HepG2 (cell line): ENCODE data around the gene CHD9. TPM values are rescaled to one million over a fixed set of nuclear protein-coding genes. Genes with fewer than 3 reads are reported as not detected.

Experiments used
- ATAC-seq: fragments of 200-7000 bp; cut with Tn5 transposase; 3 replicates; pipeline ENCODE4 v1.9.1; 2020; ENCODE audit warnings: mild to moderate bottlenecking, moderate library complexity
- BruUV-seq: library from RNA; stranded (reverse); fragments of 400-500 nt; replicated peaks from 2 replicates; lab custom pipeline; 2021; lab: Mats Ljungman, UMichigan
- CTCF ChIA-PET: fragments of 300-600 bp; formaldehyde crosslinking; extraction: SDS; loops from one replicate; lab custom pipeline; 2021; ENCODE audit warnings: low total read pairs, inconsistent platforms, low intra/inter-chr PET ratio; lab: Yijun Ruan, JAX
- POLR2A ChIA-PET: fragments of 350-600 bp; sonication (Branson Sonifier 250); formaldehyde crosslinking; loops from one replicate; lab custom pipeline; 2020; ENCODE audit warnings: antibody characterized with exemption, inconsistent platforms; lab: Yijun Ruan, JAX
- DNase-seq: peaks from one replicate; pipeline ENCODE4 v3.0.0-alpha.2; 2015; ENCODE audit warnings: low spot score
- FAIRE-seq: peaks from 3 replicates; lab custom pipeline; 2011; peaks lifted over from hg19 to GRCh38; lab: Jason Lieb, UNC
- H2AFZ ChIP-seq: one replicate; pipeline ENCODE4 v1.6.1; 2011; ENCODE audit warnings: low read length, inconsistent platforms
- H3K27ac ChIP-seq: fragments of 300-600 bp; 3 replicates; pipeline ENCODE4 v1.8.0; 2011; ENCODE audit warnings: mixed run types, mild to moderate bottlenecking, mixed read lengths, low read length, inconsistent platforms; ENCODE audit not compliant: insufficient read depth; ENCODE audit errors: extremely low read length
- H3K27me3 ChIP-seq, 2 experiments: fragments of 200-600 bp in 1 of 2; 2 replicates in 1 of 2; 3 replicates in 1 of 2; pipeline versions ENCODE4 v1.6.0 to v1.8.0; 2011; ENCODE audit warnings: low read length in 2 of 2, mild to moderate bottlenecking in 2 of 2, moderate library complexity in 2 of 2, inconsistent platforms in 1 of 2; ENCODE audit not compliant: insufficient read depth in 2 of 2, control insufficient read depth in 1 of 2
- H3K36me3 ChIP-seq, 2 experiments: fragments of 200-600 bp in 1 of 2; replicated peaks in 1 of 2; 2 replicates in 1 of 2; 3 replicates in 1 of 2; pipeline versions ENCODE4 v1.5.1 to v1.8.0; 2011; ENCODE audit warnings: low read length in 2 of 2, inconsistent platforms in 1 of 2; ENCODE audit not compliant: insufficient read depth in 2 of 2, control insufficient read depth in 1 of 2
- H3K4me1 ChIP-seq: 2 replicates; pipeline ENCODE4 v1.5.1; 2012; ENCODE audit warnings: low read length, inconsistent platforms; ENCODE audit not compliant: insufficient read depth
- H3K4me2 ChIP-seq: 2 replicates; pipeline ENCODE4 v1.6.0; 2011; ENCODE audit warnings: low read depth, low read length, inconsistent platforms
- H3K4me3 ChIP-seq, 3 experiments: fragments of 200-600 bp in 1 of 3; sonication (generic), shearing (Covaris generic) in 1 of 3; replicated peaks in 1 of 3; 2 replicates each; pipeline ENCODE4 v1.5.1; 2011 to 2016; ENCODE audit warnings: low read length in 3 of 3, inconsistent platforms in 2 of 3, low read depth in 2 of 3, mild to moderate bottlenecking in 2 of 3, control low read depth in 1 of 3, mixed read lengths in 1 of 3; ENCODE audit not compliant: insufficient read depth in 1 of 3
- H3K79me2 ChIP-seq: one replicate; pipeline ENCODE4 v1.6.1; 2011; ENCODE audit warnings: low read length, inconsistent platforms; ENCODE audit not compliant: insufficient read depth
- H3K9ac ChIP-seq: 2 replicates; pipeline ENCODE4 v1.6.0; 2011; ENCODE audit warnings: mild to moderate bottlenecking, low read depth, low read length, inconsistent platforms; ENCODE audit not compliant: insufficient read depth
- H3K9me3 ChIP-seq: 2 replicates; pipeline ENCODE4 v1.5.1; 2012; ENCODE audit warnings: mild to moderate bottlenecking, low read length
- H4K20me1 ChIP-seq: 2 replicates; pipeline ENCODE4 v1.6.0; 2011; ENCODE audit warnings: inconsistent platforms, mild to moderate bottlenecking, low read length, moderate library complexity; ENCODE audit not compliant: insufficient read depth
- ATM ChIP-seq: fragments of 450-650 bp; IDR thresholded peaks from 2 replicates; pipeline ENCODE4 v1.7.1; 2017; ENCODE audit warnings: mild to moderate bottlenecking, borderline replicate concordance
- DR1 ChIP-seq: sonication (generic); formaldehyde crosslinking; IDR thresholded peaks from 2 replicates; pipeline ENCODE4 v1.8.0; 2021; ENCODE audit warnings: mild to moderate bottlenecking, missing genetic modification reagents, inconsistent platforms
- ERF ChIP-seq: IDR thresholded peaks from 2 replicates; pipeline ENCODE4 v1.6.1; 2018; ENCODE audit warnings: missing biosample characterization, missing genetic modification reagents
- GRHL1 ChIP-seq: sonication (generic); formaldehyde crosslinking; conservative IDR thresholded peaks from 2 replicates; pipeline ENCODE4 v1.8.0; 2022; ENCODE audit warnings: missing genetic modification reagents
- KDM5A ChIP-seq: fragments of 200-600 bp; sonication (generic); IDR thresholded peaks from 2 replicates; pipeline ENCODE4 v1.7.0; 2018; ENCODE audit warnings: antibody characterized with exemption, mild to moderate bottlenecking, low read length, borderline replicate concordance
- MXD1 ChIP-seq: sonication (generic); formaldehyde crosslinking; IDR thresholded peaks from 2 replicates; pipeline ENCODE4 v1.4.0; 2020; ENCODE audit warnings: mild to moderate bottlenecking, missing genetic modification reagents
- POGK ChIP-seq: sonication (generic); formaldehyde crosslinking; conservative IDR thresholded peaks from 2 replicates; pipeline ENCODE4 v1.8.0; 2022; ENCODE audit warnings: mild to moderate bottlenecking, moderate library complexity, missing genetic modification reagents
- POLR2G ChIP-seq: fragments of 200-400 bp; formaldehyde crosslinking; IDR thresholded peaks from 2 replicates; pipeline ENCODE4 v1.6.1; 2018; ENCODE audit warnings: mild to moderate bottlenecking, low read depth, low read length, moderate library complexity
- SATB2 ChIP-seq: sonication (generic); formaldehyde crosslinking; IDR thresholded peaks from 2 replicates; pipeline ENCODE4 v1.5.0; 2020; ENCODE audit warnings: missing genetic modification reagents
- ZBTB20 ChIP-seq: sonication (generic); formaldehyde crosslinking; IDR thresholded peaks from 2 replicates; pipeline ENCODE4 v1.8.1; 2023; ENCODE audit warnings: missing genetic modification reagents, low read depth, mild to moderate bottlenecking, borderline replicate concordance
- ZNF101 ChIP-seq: sonication (generic); formaldehyde crosslinking; IDR thresholded peaks from 2 replicates; pipeline ENCODE4 v1.4.0; 2020; ENCODE audit warnings: mild to moderate bottlenecking, low read depth, missing genetic modification reagents, borderline replicate concordance
- ZNF207 ChIP-seq: fragments of 450-650 bp; IDR thresholded peaks from 2 replicates; pipeline ENCODE4 v1.6.1; 2016; ENCODE audit warnings: antibody characterized with exemption, borderline replicate concordance
- ZNF33A ChIP-seq: sonication (generic); formaldehyde crosslinking; IDR thresholded peaks from 2 replicates; pipeline ENCODE4 v1.5.1; 2020; ENCODE audit warnings: missing genetic modification reagents, mild to moderate bottlenecking, moderate library complexity, borderline replicate concordance
- ZNF431 ChIP-seq: sonication (generic); formaldehyde crosslinking; IDR thresholded peaks from 2 replicates; pipeline ENCODE4 v1.9.0; 2022; ENCODE audit warnings: missing genetic modification reagents, low read depth, mild to moderate bottlenecking, borderline replicate concordance
- ZNF589 ChIP-seq: sonication (generic); formaldehyde crosslinking; conservative IDR thresholded peaks from 2 replicates; pipeline ENCODE4 v1.8.0; 2022; ENCODE audit warnings: mild to moderate bottlenecking, moderate library complexity, missing genetic modification reagents
- ZNF704 ChIP-seq: sonication (generic); formaldehyde crosslinking; IDR thresholded peaks from 2 replicates; pipeline ENCODE4 v1.8.1; 2023; ENCODE audit warnings: mild to moderate bottlenecking, inconsistent platforms, moderate library complexity, missing genetic modification reagents, borderline replicate concordance
- ZNF878 ChIP-seq: sonication (generic); formaldehyde crosslinking; IDR thresholded peaks from 2 replicates; pipeline ENCODE4 v1.8.1; 2023; ENCODE audit warnings: mild to moderate bottlenecking, missing genetic modification reagents, moderate library complexity
- WGBS: methylation state at CpG from one replicate; pipeline ENCODE4 v1.1.6; 2017; ENCODE audit warnings: low lambda C conversion rate; 5-methylcytosine and 5-hydroxymethylcytosine counted together
- in situ Hi-C: cut with HindIII; loops from 2 replicates; pipeline ENCODE4 v1.10.0; 2017; ENCODE audit warnings: low pct_unique_long_range_greater_than_20kb; ENCODE audit not compliant: extremely low pct_ligation_motif_present
- intact Hi-C: fragments of 100-400 bp; cut with micrococcal nuclease; formaldehyde crosslinking; loops from one replicate; pipeline ENCODE4 v1.10.0; 2022; ENCODE audit not compliant: unreplicated experiment
- polyA plus RNA-seq, 8 experiments: library from polyadenylated mRNA; depleted of rRNA in 3 of 8; stranded (reverse) in 7 of 8; unstranded in 1 of 8; fragments of >200 nt; fragmentation: Illumina TruSeq in 4 of 8; extraction: Trizol in 4 of 8; gene quantifications; 2 replicates each; pipeline versions ENCODE4 v1.2.1 to v1.2.3, GENCODE V29; 2011 to 2016; ENCODE audit warnings: low read depth in 4 of 8, missing spikeins in 1 of 8, mixed read lengths in 1 of 8; ENCODE audit not compliant: insufficient read depth in 1 of 8
- total RNA-seq, 5 experiments: library from RNA; depleted of rRNA; stranded (reverse); fragments of >200 nt; fragmentation: Illumina TruSeq; extraction: Trizol; gene quantifications; 2 replicates each; pipeline ENCODE4 v1.2.3, GENCODE V29; 2016; ENCODE audit warnings: low read depth in 1 of 5

The CHD9 gene
- total and polyA plus RNA-seq, 2 of the 13 experiments (the other 11 are each of a cell fraction or from before 2014, with no cell fraction given): 23.4 to 27.7 TPM

- peak; percentile 47 for FAIRE-seq
- WGBS: 4% methylated on average over 10 of the region's 10 CpGs
- Histone ChIP-seq H4K20me1 (no peaks in the 10 kb centered on the region), H3K4me1 (peaks cover 82% of the 10 kb centered on the region), H3K9me3 (no peaks in the 10 kb centered on the region), H3K27ac (peak overlapping the region; percentile 85), H3K36me3 (no peaks in the 10 kb centered on the region), H2AFZ (no peak overlapping the region), H3K4me2 (peak overlapping the region; percentile 93), H3K9ac (peak overlapping the region; percentile 82), H3K4me3 (peak overlapping the region; percentile 73 to 88 (median 76)), H3K27me3 (no peaks in the 10 kb centered on the region; a peak in 1 of 5 replicates), H3K79me2 (peaks cover 50% of the 10 kb centered on the region)
- in situ Hi-C loops (loop anchor here (10.0 kb wide), 4 partner anchors 69 to 379 kb away; partner anchors contain the start of gene RBL2), intact Hi-C loops (loop anchor here (1.0 to 10.0 kb wide), 7 partner anchors 44 to 459 kb away; no protein-coding TSS in a partner anchor)
- TSS peak; percentile 53 for BruUV-seq
- POLR2A ChIA-PET: interaction anchor here (0.9 to 5.5 kb wide), 8 partner anchors 12 to 563 kb away, joined by 3 to 26 read pairs (median 3); partner anchors contain the start of gene AKTIP
- ATAC-seq: peak; percentile 13
- CTCF ChIA-PET: interaction anchor here (1.0 to 2.2 kb wide), 5 partner anchors 74 to 152 kb away, joined by 3 to 23 read pairs (median 8); no protein-coding TSS in a partner anchor
- DNase-seq: peak; percentile 70
- TF ChIP-seq GRHL1 (CRISPR knock-in tag): no peak
- no peak; the same call in 1 of the 2 replicates for TF ChIP-seq ERF
- TF ChIP-seq ZBTB20 (CRISPR knock-in tag): 0 out of 2 replicates have a peak, but pooled peaks have one; percentile 11
- no peak for TF ChIP-seq DR1 (CRISPR knock-in tag)
- TF ChIP-seq KDM5A: peak; percentile 16; the same call in 1 of the 2 replicates
- no peak; the same call in 1 of the 2 replicates for TF ChIP-seq POLR2G
- TF ChIP-seq ZNF704 (CRISPR knock-in tag): no peak
- no peak for TF ChIP-seq SATB2 (CRISPR knock-in tag)
- no peak for TF ChIP-seq ZNF207
- no peak for TF ChIP-seq ATM
- TF ChIP-seq ZNF431 (CRISPR knock-in tag): no peak; the same call in 1 of the 2 replicates
- no peak for TF ChIP-seq ZNF101 (CRISPR knock-in tag)
- no peak for TF ChIP-seq MXD1 (CRISPR knock-in tag)
- TF ChIP-seq POGK (CRISPR knock-in tag): no peak
- TF ChIP-seq ZNF878 (CRISPR knock-in tag): no peak
- no peak for TF ChIP-seq ZNF33A (CRISPR knock-in tag)
- TF ChIP-seq ZNF589: no peak
Measured at GRCh38 chr16:53055541-53056391, 975 bp downstream of the CHD9 start.
